Smooth muscle cell (in vitro differentiated cells): ENCODE data around the gene MIA3. TPM values are rescaled to one million over a fixed set of nuclear protein-coding genes. Genes with fewer than 3 reads are reported as not detected.
A peak's percentile ranks its signal among the peaks of the same experiment; 100 is the strongest.

Experiments
- DNase-seq: peaks from one replicate; lab custom pipeline; 2025; ENCODE audit not compliant: unreplicated experiment; lab: John Stamatoyannopoulos, UW
- H2AFZ ChIP-seq: fragments of 200-600 bp; sonication (generic); 2 replicates; pipeline ENCODE4 v1.6.0; 2016; ENCODE audit warnings: antibody characterized with exemption, low read depth, mild to moderate bottlenecking
- H3F3A ChIP-seq: fragments of 200-600 bp; sonication (generic); 2 replicates; pipeline ENCODE4 v1.6.0; 2017; ENCODE audit warnings: antibody characterized with exemption, low read depth
- H3K27ac ChIP-seq: fragments of 200-600 bp; sonication (generic); 2 replicates; pipeline ENCODE4 v1.5.1; 2016; ENCODE audit warnings: low read depth, mild to moderate bottlenecking
- H3K27me3 ChIP-seq: fragments of 200-600 bp; sonication (generic); 2 replicates; pipeline ENCODE4 v1.6.1; 2016; ENCODE audit warnings: low read depth, mild to moderate bottlenecking
- H3K36me3 ChIP-seq: fragments of 200-600 bp; sonication (generic); 2 replicates; pipeline ENCODE4 v1.5.1; 2016; ENCODE audit warnings: low read depth
- H3K4me1 ChIP-seq: fragments of 200-600 bp; sonication (generic); 2 replicates; pipeline ENCODE4 v1.5.1; 2016; ENCODE audit warnings: low read depth
- H3K4me2 ChIP-seq: fragments of 200-600 bp; sonication (generic); 2 replicates; pipeline ENCODE4 v1.6.0; 2016; ENCODE audit warnings: mild to moderate bottlenecking
- H3K4me3 ChIP-seq: fragments of 200-600 bp; sonication (generic); 2 replicates; pipeline ENCODE4 v1.5.1; 2016; ENCODE audit warnings: mild to moderate bottlenecking
- H3K79me2 ChIP-seq: fragments of 200-600 bp; sonication (generic); 2 replicates; pipeline ENCODE4 v1.6.0; 2016; ENCODE audit warnings: low read depth, mild to moderate bottlenecking
- H3K9ac ChIP-seq: fragments of 200-600 bp; sonication (generic); 2 replicates; pipeline ENCODE4 v1.6.0; 2016; ENCODE audit warnings: low read depth
- H3K9me3 ChIP-seq: fragments of 200-600 bp; sonication (generic); replicated peaks from 2 replicates; pipeline ENCODE4 v1.5.1; 2016; ENCODE audit warnings: low read depth
- H4K20me1 ChIP-seq: fragments of 200-600 bp; sonication (generic); 2 replicates; pipeline ENCODE4 v1.6.0; 2016; ENCODE audit warnings: low read depth
- CTCF ChIP-seq: fragments of 200-600 bp; sonication (generic); IDR thresholded peaks from 2 replicates; pipeline ENCODE4 v1.5.1; 2017; ENCODE audit warnings: borderline replicate concordance, mild to moderate bottlenecking, antibody characterized with exemption; ENCODE audit not compliant: insufficient read depth, poor library complexity, severe bottlenecking
- WGBS: methylation state at CpG from one replicate; pipeline ENCODE4 v1.1.7; 2016; ENCODE audit warnings: low lambda C conversion rate; 5-methylcytosine and 5-hydroxymethylcytosine counted together
- polyA plus RNA-seq: library from polyadenylated mRNA; unstranded; fragments of >200 nt; fragmentation: Nextera tagmentation; extraction: Ambion mirVana; gene quantifications from 2 replicates; pipeline ENCODE4 v1.2.1, GENCODE V29; 2016
- total RNA-seq: library from RNA; depleted of rRNA; stranded (reverse); fragments of >200 nt; gene quantifications from 2 replicates; pipeline ENCODE4 v1.2.3, GENCODE V29; 2014

The MIA3 gene
- total and polyA plus RNA-seq, 2 experiments from 2014 or later: 56.8 to 64.0 TPM

GRCh38 chr1:222704260-222704659 is 86.4 kb downstream of the MIA3 start:
- Histone ChIP-seq H3K9ac (no peak overlapping the region), H3K36me3 (peaks cover 14% of the 10 kb centered on the region), H3K4me3 (no peak overlapping the region), H3K27me3 (no peaks in the 10 kb centered on the region), H3K9me3 (no peaks in the 10 kb centered on the region), H3K79me2 (peaks cover 72% of the 10 kb centered on the region), H4K20me1 (peaks cover 33% of the 10 kb centered on the region), H3F3A (no peaks in the 10 kb centered on the region), H3K4me1 (no peaks in the 10 kb centered on the region), H3K27ac (no peak overlapping the region), H3K4me2 (no peak overlapping the region), H2AFZ (no peak overlapping the region)
- WGBS: 97% methylated on average over 1 of the region's 1 CpG
- DNase-seq: no peak
- TF ChIP-seq CTCF: no peak

GRCh38 chr1:222706815-222707214 is 88.9 kb downstream of the MIA3 start:
- H3K27ac ChIP-seq: no peak overlapping the region
- peaks cover 80% of the 10 kb centered on the region for H3K79me2 ChIP-seq
- H3K9me3 ChIP-seq: no peaks in the 10 kb centered on the region
- H3K4me3 ChIP-seq: no peak overlapping the region
- no peak overlapping the region for H3K9ac ChIP-seq
- no peak for DNase-seq
- H3K4me1 ChIP-seq: peaks cover 11% of the 10 kb centered on the region
- H3K4me2 ChIP-seq: no peak overlapping the region
- H3K36me3 ChIP-seq: peaks cover 8% of the 10 kb centered on the region
- H2AFZ ChIP-seq: no peak overlapping the region
- H4K20me1 ChIP-seq: peaks cover 45% of the 10 kb centered on the region
- H3F3A ChIP-seq: peaks cover 2% of the 10 kb centered on the region
- no peaks in the 10 kb centered on the region for H3K27me3 ChIP-seq
- no peak for TF ChIP-seq CTCF
- WGBS: over 99% methylated on average over 4 of the region's 4 CpGs

GRCh38 chr1:222709700-222710153 is 91.8 kb downstream of the MIA3 start:
- Histone ChIP-seq H3K27me3 (no peaks in the 10 kb centered on the region), H2AFZ (no peak overlapping the region), H3F3A (peaks cover 3% of the 10 kb centered on the region), H3K9me3 (no peaks in the 10 kb centered on the region), H3K36me3 (no peaks in the 10 kb centered on the region), H3K4me1 (peaks cover 11% of the 10 kb centered on the region), H3K4me2 (peak overlapping the region; percentile 94), H3K9ac (no peak overlapping the region), H3K27ac (no peak overlapping the region), H3K4me3 (no peak overlapping the region), H3K79me2 (peaks cover 70% of the 10 kb centered on the region), H4K20me1 (peaks cover 26% of the 10 kb centered on the region)
- TF ChIP-seq CTCF: no peak
- no peak for DNase-seq
- 93% methylated on average over 5 of the region's 5 CpGs for WGBS
